Adrenal gland (tissue), 12 donors: ENCODE results near the gene PPP2R2C. TPM values are rescaled to one million over a fixed set of nuclear protein-coding genes. Genes with fewer than 3 reads are reported as not detected.

Source experiments
- DNase-seq, 7 donors: peaks; one replicate each; pipeline ENCODE4 v3.0.0-alpha.2; 2019 to 2020
- H3K27ac ChIP-seq, 5 donors: fragments of 200-600 bp; sonication (generic) in 4 of 5; 1 replicate in 3 of 5; 2 replicates in 2 of 5; pipeline versions ENCODE4 v1.5.1 to v1.8.0; 2016 to 2020; ENCODE audit warnings: mild to moderate bottlenecking in 1 of 5
- H3K27me3 ChIP-seq: fragments of 200-600 bp; 2 replicates; pipeline ENCODE4 v1.8.0; 2021
- H3K36me3 ChIP-seq, 2 donors: fragments of 200-600 bp; replicated peaks in 1 of 2; 1 replicate in 1 of 2; 2 replicates in 1 of 2; pipeline versions ENCODE4 v1.5.1 to v1.8.0; 2018 to 2022
- H3K4me1 ChIP-seq, 2 donors: fragments of 200-600 bp; replicated peaks in 1 of 2; 1 replicate in 1 of 2; 2 replicates in 1 of 2; pipeline versions ENCODE4 v1.5.1 to v1.8.0; 2018 to 2021
- H3K4me3 ChIP-seq, 4 donors: fragments of 200-600 bp; sonication (generic) in 3 of 4; one replicate each; pipeline ENCODE4 v1.5.1; 2016 to 2018
- H3K9me3 ChIP-seq, 3 donors: fragments of 200-600 bp; sonication (generic) in 1 of 3; replicated peaks in 1 of 3; 1 replicate in 2 of 3; 2 replicates in 1 of 3; pipeline versions ENCODE4 v1.5.1 to v1.8.0; 2016 to 2021
- POLR2A ChIP-seq, 2 donors: fragments of 450-650 bp; IDR thresholded peaks; one replicate each; pipeline ENCODE4 v1.6.1; 2017; ENCODE audit warnings: antibody characterized with exemption in 2 of 2, mild to moderate bottlenecking in 2 of 2, moderate library complexity in 1 of 2
- WGBS, 4 donors: extraction: QIAGEN DNeasy Blood & Tissue Kit in 2 of 4; methylation state at CpG; one replicate each; pipeline versions ENCODE4 v1.1.5 to v1.1.7; 2013 to 2017; 5-methylcytosine and 5-hydroxymethylcytosine counted together
- intact Hi-C, 2 donors: fragments of 100-400 bp; cut with DNase I; formaldehyde crosslinking; loops; one replicate each; pipeline versions ENCODE4 v1.14.1 to v1.15.0; 2022 to 2023
- polyA plus RNA-seq, 3 donors: library from polyadenylated mRNA; stranded (reverse); fragments of 200-250 nt in 2 of 3; fragments of 350-450 nt in 1 of 3; fragmentation: Illumina TruSeq in 1 of 3; extraction: RNeasy Lipid Tissue Mini Kit (QIAGEN cat#74804) in 1 of 3; gene quantifications; one replicate each; pipeline ENCODE4 v1.2.3, GENCODE V29; 2013 to 2014
- total RNA-seq, 9 donors: library from RNA; depleted of rRNA in 4 of 9; stranded (reverse); fragments of >200 nt in 4 of 9; fragments of 120-200 nt in 1 of 9; fragmentation: NEBNext Ultra II Directional in 1 of 9; extraction: Animal tissue kit (Norgen Biotek cat#: 25700) in 1 of 9; gene quantifications; one replicate each; pipeline versions ENCODE4 v1.1.0 to v1.2.4, GENCODE V29; 2013 to 2023
- TF ChIP-seq, protein P1 (sequence below), 6 experiments: fragments of 450-650 bp in 4 of 6; fragments of 200-600 bp in 2 of 6; sonication (generic) in 1 of 6; IDR thresholded peaks; 1 replicate in 5 of 6; 2 replicates in 1 of 6; pipeline versions ENCODE4 v1.5.1 to v1.8.0; 2016 to 2021; ENCODE audit warnings: antibody characterized with exemption in 6 of 6, mild to moderate bottlenecking in 2 of 6, moderate library complexity in 1 of 6
- donor health status: healthy with polysubstance abuse.
- donor health status: Bipolar disorder and iron deficiency.
- donor health status: DM: yes; HTN: yes; CAD: no.
- donor health status: DM: no; HTN: no; CAD: no.
- donor health status: DM: no; HTN: no; CAD: no.
- donor health status: DM: yes; HTN: yes; CAD: no.

PPP2R2C gene
- total and polyA plus RNA-seq, 12 donors: 0.17 to 7.2 (median 2.0) TPM; not detected in 3

DNA sequence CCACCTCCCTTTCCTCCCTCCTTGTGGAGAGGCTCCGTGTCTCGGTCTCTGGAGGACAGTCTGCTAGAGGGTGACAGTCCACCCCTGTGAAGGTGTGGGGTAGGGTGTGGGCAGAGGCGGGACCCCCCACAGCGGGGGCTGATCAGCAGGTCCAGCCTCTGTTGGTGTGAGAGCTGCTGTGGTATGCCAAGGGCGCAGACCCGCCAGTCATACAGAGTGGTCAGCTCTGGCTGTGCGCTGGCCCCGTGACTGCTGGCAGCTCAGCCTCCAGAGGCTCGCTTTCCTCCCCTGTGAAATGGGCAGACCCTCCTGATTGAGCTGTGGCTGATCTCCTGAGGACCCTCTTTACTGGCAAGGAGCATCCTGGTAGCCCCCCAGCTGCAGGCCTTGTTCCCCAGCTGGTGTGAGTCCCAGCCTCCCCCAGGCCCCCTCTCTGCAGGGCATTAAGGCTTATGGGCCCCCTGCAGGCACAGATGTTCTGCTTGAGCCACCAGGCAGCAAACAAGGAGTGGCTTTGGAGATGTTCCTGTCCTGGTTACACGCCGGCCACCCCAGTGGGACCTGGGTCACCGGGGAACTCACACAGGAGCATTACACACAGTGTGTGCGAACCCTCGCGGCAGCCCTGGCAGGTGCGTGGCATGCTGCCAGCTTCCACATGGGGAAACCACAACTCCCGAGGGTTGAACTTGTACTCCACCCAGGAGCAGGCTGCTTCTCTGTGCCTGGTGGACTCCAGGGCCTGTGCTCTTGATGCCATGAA, 76.8 kb downstream of the PPP2R2C start:
- intact Hi-C loops: no loop called here
- Histone ChIP-seq H3K27ac (no peak overlapping the region), H3K36me3 (no peaks in the 10 kb centered on the region), H3K4me1 (no peaks in the 10 kb centered on the region), H3K9me3 (no peaks in the 10 kb centered on the region), H3K4me3 (no peak overlapping the region), H3K27me3 (no peaks in the 10 kb centered on the region)
- DNase-seq: no peak
- 65 to 87% (median 79%) methylated on average over 3 to 17 of the region's 17 CpGs for WGBS, 4 donors
- TF ChIP-seq, protein P1, sequence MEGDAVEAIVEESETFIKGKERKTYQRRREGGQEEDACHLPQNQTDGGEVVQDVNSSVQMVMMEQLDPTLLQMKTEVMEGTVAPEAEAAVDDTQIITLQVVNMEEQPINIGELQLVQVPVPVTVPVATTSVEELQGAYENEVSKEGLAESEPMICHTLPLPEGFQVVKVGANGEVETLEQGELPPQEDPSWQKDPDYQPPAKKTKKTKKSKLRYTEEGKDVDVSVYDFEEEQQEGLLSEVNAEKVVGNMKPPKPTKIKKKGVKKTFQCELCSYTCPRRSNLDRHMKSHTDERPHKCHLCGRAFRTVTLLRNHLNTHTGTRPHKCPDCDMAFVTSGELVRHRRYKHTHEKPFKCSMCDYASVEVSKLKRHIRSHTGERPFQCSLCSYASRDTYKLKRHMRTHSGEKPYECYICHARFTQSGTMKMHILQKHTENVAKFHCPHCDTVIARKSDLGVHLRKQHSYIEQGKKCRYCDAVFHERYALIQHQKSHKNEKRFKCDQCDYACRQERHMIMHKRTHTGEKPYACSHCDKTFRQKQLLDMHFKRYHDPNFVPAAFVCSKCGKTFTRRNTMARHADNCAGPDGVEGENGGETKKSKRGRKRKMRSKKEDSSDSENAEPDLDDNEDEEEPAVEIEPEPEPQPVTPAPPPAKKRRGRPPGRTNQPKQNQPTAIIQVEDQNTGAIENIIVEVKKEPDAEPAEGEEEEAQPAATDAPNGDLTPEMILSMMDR (IDR thresholded peaks at IDR 0.05): no peak
- TF ChIP-seq POLR2A (IDR thresholded peaks at IDR 0.05): no peak

DNA sequence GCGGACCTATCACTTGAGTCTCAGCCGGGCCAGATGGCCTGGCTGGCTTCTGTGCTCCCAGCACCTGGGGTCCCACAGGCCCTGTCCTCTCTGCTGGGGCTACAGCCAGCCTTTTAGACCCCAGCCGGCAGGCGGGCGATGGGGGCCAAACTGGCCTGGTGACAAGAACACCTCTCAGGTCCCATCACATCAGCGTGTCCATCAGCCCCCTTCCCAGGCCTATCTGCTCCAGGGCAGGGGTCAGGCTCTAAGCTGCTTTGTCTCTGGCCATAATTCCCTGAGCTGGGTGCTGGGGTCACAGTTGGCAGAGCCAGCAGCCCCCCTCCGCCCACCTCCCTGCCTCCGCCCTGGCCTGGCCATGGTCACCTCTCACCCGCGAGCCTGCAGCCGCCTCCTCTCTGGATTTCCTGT, 77.7 kb downstream of the PPP2R2C start:
- Histone ChIP-seq H3K4me1 (no peaks in the 10 kb centered on the region), H3K27me3 (no peaks in the 10 kb centered on the region), H3K9me3 (no peaks in the 10 kb centered on the region), H3K36me3 (no peaks in the 10 kb centered on the region), H3K4me3 (no peak overlapping the region), H3K27ac (no peak overlapping the region)
- no peak for DNase-seq
- TF ChIP-seq POLR2A (IDR thresholded peaks at IDR 0.05): no peak
- TF ChIP-seq, protein P1 (IDR thresholded peaks at IDR 0.05): no peak
- intact Hi-C loops: no loop called here
- WGBS, 4 donors: 92 to 96% (median 93%) methylated on average over 6 to 11 of the region's 11 CpGs

DNA sequence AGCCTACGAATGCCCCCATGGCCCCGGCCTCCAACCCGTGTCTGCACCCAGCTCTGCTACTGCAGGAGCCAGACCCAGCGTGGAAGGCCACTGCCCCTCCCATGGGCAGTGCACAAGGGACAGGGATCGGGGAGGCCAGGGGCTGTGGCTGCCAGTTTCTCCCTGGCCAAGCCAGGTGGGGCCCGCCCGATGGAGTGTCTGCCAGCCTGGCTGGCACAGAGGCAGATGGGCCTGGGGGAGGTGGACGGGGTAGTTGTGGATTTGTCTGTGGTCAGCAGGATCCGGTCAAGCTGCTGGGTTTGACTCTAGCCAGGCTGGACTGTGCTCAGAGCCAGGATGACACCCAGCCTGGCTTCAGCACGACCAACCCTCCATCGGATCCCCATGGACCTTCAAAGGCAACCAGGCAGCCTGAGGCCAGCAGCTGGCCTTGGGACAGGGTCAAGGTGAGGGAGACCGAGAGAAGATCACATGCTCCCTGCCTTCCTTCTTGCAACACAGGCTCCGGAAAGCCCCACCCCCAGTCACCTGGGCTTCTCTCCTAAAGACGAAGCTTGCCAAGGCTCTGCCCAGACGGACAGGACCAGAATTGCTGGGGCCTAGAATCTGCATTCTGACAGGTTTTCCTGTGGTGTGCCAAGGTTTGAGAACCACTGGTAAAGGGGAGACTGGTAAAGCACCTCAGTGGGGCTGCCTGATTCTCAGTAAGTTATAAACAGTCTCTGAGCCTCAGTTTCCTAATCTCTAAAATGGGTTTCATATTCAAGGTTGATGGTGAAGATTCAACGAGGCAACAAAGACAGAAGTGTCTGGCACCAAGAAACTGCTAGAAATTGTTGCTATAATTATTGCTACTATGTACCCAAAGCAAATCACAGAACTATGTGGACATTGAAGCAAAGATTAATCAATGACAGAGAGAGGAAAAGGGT, 78.6 kb downstream of the PPP2R2C start:
- peak in 5 of 7 donors; percentile 32 to 56 (median 35) for DNase-seq
- TF ChIP-seq POLR2A (IDR thresholded peaks at IDR 0.05): no peak
- H3K9me3 ChIP-seq: no peaks in the 10 kb centered on the region
- 47 to 68% (median 57%) methylated on average over 12 to 16 of the region's 16 CpGs for WGBS, 4 donors
- intact Hi-C loops: no loop called here
- H3K36me3 ChIP-seq: no peaks in the 10 kb centered on the region
- H3K27me3 ChIP-seq: no peaks in the 10 kb centered on the region
- H3K27ac ChIP-seq: no peak overlapping the region
- no peaks in the 10 kb centered on the region for H3K4me1 ChIP-seq
- no peak overlapping the region for H3K4me3 ChIP-seq

DNA sequence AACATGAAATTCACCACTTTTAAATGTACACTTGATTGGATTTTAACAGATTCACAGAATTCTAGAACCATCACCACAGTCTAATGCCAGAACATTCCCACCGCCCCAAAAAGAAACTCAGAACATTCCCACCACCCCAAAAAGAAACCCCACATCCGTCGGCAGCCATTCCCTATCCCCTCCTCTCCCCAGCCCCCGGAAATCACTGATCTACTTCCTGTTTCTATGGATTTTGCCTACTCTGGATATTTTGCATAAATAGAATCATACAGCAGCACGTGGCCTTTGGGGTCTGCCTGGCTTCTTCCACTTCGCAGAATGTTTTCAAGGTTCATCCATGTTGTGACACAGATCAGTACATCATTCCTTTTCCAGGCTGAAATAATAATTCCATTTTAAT, 79.3 kb downstream of the PPP2R2C start:
- H3K9me3 ChIP-seq: no peaks in the 10 kb centered on the region
- H3K27ac ChIP-seq: no peak overlapping the region
- DNase-seq: no peak
- H3K4me3 ChIP-seq: no peak overlapping the region
- no peaks in the 10 kb centered on the region for H3K4me1 ChIP-seq
- H3K27me3 ChIP-seq: no peaks in the 10 kb centered on the region
- no peaks in the 10 kb centered on the region for H3K36me3 ChIP-seq
- 64 to 84% (median 79%) methylated on average over 6 of the region's 6 CpGs for WGBS, 4 donors
- no peak for TF ChIP-seq POLR2A (IDR thresholded peaks at IDR 0.05)
- TF ChIP-seq, protein P1 (IDR thresholded peaks at IDR 0.05): no peak
- intact Hi-C loops: no loop called here
